NCI-H526 (cell line): ENCODE results near the gene HSPB7.
"Not testable (repeated sequence)": the region's sequence is repeated elsewhere in the genome, so short reads cannot be mapped to it uniquely, and the experiment has no call there.

Source experiments
- DNase-seq, 2 experiments: peaks; one replicate each; lab custom pipeline; 2025; lab: John Stamatoyannopoulos, UW

HSPB7 gene

GRCh38 chr1:16022393-16022792, 4.5 kb upstream of the HSPB7 start:
- DNase-seq: no peak

GRCh38 chr1:16021681-16022080, 3.8 kb upstream of the HSPB7 start, which contains the start of gene CLCNKA:
Gene CLCNKA, plus strand, starts transcription at chr1:16022036. Its CDS starts 584 bp downstream, at chr1:16022620.
- DNase-seq: peak; percentile 33 to 76

- DNase-seq: not testable (repeated sequence)
Observed at GRCh38 chr1:16020878-16021277, 3.0 kb upstream of the HSPB7 start.

- DNase-seq: no peak
Observed at GRCh38 chr1:16020325-16020724, 2.5 kb upstream of the HSPB7 start.

GRCh38 chr1:16019644-16020277, 1.9 kb upstream of the HSPB7 start:
- no peak for DNase-seq

GRCh38 chr1:16018749-16019643, 1.2 kb upstream of the HSPB7 start:
- no peak for DNase-seq

GRCh38 chr1:16018308-16018707, 465 bp upstream of the HSPB7 start:
- no peak for DNase-seq

- DNase-seq: no peak
Observed at GRCh38 chr1:16017076-16017460, 775 bp downstream of the HSPB7 start.

- no peak for DNase-seq
Observed at GRCh38 chr1:16015960-16016901, 1.6 kb downstream of the HSPB7 start.

- DNase-seq: no peak
Observed at GRCh38 chr1:16015491-16015890, 2.4 kb downstream of the HSPB7 start.

- DNase-seq: no peak
Observed at GRCh38 chr1:16014509-16015482, 3.0 kb downstream of the HSPB7 start.

- no peak for DNase-seq
Observed at GRCh38 chr1:16013908-16014258, 4.0 kb downstream of the HSPB7 start.

GRCh38 chr1:16013220-16013907, 4.5 kb downstream of the HSPB7 start:
- no peak for DNase-seq

GRCh38 chr1:16012590-16013219, 5.1 kb downstream of the HSPB7 start:
- DNase-seq: no peak

GRCh38 chr1:16011936-16012589, 5.8 kb downstream of the HSPB7 start:
- DNase-seq: no peak

GRCh38 chr1:16010837-16011236, 7.0 kb downstream of the HSPB7 start:
- no peak for DNase-seq

- DNase-seq: no peak
Observed at GRCh38 chr1:16009678-16010077, 8.2 kb downstream of the HSPB7 start.

- DNase-seq: peak; percentile 29 to 84
Observed at GRCh38 chr1:16009030-16009460, 8.8 kb downstream of the HSPB7 start.

- DNase-seq: no peak
Observed at GRCh38 chr1:16007671-16008341, 10.0 kb downstream of the HSPB7 start.
